AG09319 (cell line): ENCODE data around the gene SPRY2.
"Not testable (repeated sequence)": the region's sequence is repeated elsewhere in the genome, so short reads cannot be mapped to it uniquely, and the experiment has no call there.

Source experiments
- DNase-seq: peaks from one replicate; pipeline ENCODE4 v3.0.0-alpha.2; 2010; ENCODE audit warnings: low read depth; ENCODE audit errors: extremely low read depth
- CTCF ChIP-seq: IDR thresholded peaks from 2 replicates; pipeline ENCODE4 v1.5.1; 2011; ENCODE audit warnings: low read depth, mild to moderate bottlenecking, inconsistent platforms, low read length, moderate library complexity

Gene SPRY2

GRCh38 chr13:80348314-80348713 is 7.4 kb upstream of the SPRY2 start:
- DNase-seq, result no peak
- no peak for TF ChIP-seq CTCF

GRCh38 chr13:80345771-80346510 is 5.0 kb upstream of the SPRY2 start:
- DNase-seq, result no peak
- TF ChIP-seq CTCF, result no peak

GRCh38 chr13:80344032-80344431 is 3.1 kb upstream of the SPRY2 start:
- DNase-seq, result not testable (repeated sequence)

- peak; percentile 75 for TF ChIP-seq CTCF
- DNase-seq, result no peak
Measured at GRCh38 chr13:80342471-80343371, 1.8 kb upstream of the SPRY2 start.

- no peak for TF ChIP-seq CTCF
- DNase-seq, result no peak
Measured at GRCh38 chr13:80341756-80342370, 937 bp upstream of the SPRY2 start.

- no peak for TF ChIP-seq CTCF
- no peak for DNase-seq
Measured at GRCh38 chr13:80340651-80341100, 250 bp downstream of the SPRY2 start.

- no peak for DNase-seq
- TF ChIP-seq CTCF, result no peak
Measured at GRCh38 chr13:80339912-80340650, 845 bp downstream of the SPRY2 start.
